ENCODE data around the gene TF.

DNA sequence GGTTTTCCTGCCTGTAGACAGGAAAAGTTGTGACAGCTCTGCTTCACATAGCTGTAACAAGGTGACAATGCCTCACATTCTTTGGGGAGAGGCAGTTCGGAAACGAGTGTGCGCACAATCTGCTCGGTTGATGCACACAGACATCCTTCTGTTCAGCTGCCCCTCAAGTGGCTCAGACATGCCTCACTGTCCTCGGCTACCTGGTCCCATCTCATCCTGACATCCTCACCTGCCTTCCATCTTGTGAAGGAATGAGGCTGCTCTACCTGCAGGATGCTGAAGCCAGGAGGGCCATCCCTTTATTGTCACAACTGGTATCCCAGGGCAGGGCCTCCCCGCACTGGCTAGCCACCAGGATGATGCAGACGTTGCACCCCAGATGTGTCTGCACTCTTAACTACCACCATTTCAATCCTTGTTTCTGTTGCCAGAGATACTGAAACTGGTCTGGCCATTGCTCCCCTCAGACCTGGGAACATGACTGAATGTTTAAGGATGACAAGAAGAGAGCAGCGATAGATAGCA is 78.8 kb downstream of the TF start:
- no peak for TF ChIP-seq CTCF (IDR thresholded peaks at IDR 0.05; ENCODE audit: insufficient read depth, low read length)
- TF ChIP-seq REST (IDR thresholded peaks at IDR 0.05; ENCODE audit: insufficient replicate concordance, low read depth) = no peak
- no peak for TF ChIP-seq POLR2AphosphoS5 (IDR thresholded peaks at IDR 0.05; ENCODE audit: low read depth)
- no peak for TF ChIP-seq SPI1 (IDR thresholded peaks at IDR 0.05; ENCODE audit: borderline replicate concordance, low read depth)
- no peak for TF ChIP-seq GABPA (IDR thresholded peaks at IDR 0.05; ENCODE audit: low read depth)
